ENCODE data around the gene CARNS1.

DNA sequence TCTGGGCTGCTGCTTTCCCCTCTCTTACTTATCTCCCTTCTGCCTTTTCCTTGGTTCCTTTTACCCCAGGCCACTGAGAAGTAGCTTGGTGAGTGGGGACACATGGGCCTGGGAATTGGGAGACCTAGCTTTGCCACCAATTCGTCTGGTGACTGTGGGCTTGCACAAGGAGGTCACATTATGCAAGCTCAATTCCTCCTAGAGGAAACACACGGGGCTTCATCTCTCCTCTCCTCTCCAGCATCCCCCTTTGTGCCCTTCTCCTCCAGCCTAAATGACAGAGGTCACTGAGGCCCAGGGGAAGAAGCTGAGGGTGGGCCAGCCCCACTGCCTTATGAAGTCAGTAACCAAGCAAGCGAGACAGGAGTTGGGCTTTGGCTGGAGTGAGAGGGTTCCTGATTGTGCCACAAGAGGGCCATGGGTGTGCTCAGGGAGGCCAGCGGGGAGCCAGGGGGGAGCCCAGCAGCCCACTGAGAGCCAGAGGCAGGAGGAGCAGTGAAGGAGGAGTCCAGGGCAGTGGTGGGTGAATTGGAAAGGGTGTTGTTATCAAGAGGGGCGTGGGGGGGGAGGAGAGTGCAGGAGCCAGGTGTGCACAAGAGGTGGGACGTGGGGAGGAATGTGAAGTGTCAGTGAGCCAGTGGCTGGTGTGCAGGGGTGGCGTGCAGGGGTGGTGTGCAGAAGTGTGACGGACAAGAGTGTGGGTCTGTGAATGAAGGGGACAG lies 44.1 kb upstream of the CARNS1 start:
- TF ChIP-seq, protein P1, sequence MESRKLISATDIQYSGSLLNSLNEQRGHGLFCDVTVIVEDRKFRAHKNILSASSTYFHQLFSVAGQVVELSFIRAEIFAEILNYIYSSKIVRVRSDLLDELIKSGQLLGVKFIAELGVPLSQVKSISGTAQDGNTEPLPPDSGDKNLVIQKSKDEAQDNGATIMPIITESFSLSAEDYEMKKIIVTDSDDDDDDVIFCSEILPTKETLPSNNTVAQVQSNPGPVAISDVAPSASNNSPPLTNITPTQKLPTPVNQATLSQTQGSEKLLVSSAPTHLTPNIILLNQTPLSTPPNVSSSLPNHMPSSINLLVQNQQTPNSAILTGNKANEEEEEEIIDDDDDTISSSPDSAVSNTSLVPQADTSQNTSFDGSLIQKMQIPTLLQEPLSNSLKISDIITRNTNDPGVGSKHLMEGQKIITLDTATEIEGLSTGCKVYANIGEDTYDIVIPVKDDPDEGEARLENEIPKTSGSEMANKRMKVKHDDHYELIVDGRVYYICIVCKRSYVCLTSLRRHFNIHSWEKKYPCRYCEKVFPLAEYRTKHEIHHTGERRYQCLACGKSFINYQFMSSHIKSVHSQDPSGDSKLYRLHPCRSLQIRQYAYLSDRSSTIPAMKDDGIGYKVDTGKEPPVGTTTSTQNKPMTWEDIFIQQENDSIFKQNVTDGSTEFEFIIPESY (IDR thresholded peaks at IDR 0.05; ENCODE audit: borderline replicate concordance, low read depth), result no peak
- TF ChIP-seq CHD2 (IDR thresholded peaks at IDR 0.05; ENCODE audit: low read length, partially characterized antibody), result no peak
- TF ChIP-seq, protein P2, sequence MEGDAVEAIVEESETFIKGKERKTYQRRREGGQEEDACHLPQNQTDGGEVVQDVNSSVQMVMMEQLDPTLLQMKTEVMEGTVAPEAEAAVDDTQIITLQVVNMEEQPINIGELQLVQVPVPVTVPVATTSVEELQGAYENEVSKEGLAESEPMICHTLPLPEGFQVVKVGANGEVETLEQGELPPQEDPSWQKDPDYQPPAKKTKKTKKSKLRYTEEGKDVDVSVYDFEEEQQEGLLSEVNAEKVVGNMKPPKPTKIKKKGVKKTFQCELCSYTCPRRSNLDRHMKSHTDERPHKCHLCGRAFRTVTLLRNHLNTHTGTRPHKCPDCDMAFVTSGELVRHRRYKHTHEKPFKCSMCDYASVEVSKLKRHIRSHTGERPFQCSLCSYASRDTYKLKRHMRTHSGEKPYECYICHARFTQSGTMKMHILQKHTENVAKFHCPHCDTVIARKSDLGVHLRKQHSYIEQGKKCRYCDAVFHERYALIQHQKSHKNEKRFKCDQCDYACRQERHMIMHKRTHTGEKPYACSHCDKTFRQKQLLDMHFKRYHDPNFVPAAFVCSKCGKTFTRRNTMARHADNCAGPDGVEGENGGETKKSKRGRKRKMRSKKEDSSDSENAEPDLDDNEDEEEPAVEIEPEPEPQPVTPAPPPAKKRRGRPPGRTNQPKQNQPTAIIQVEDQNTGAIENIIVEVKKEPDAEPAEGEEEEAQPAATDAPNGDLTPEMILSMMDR (IDR thresholded peaks at IDR 0.05), result peak; percentile 65
- peak; percentile 41; the same call in 1 of the 2 replicates for TF ChIP-seq SMC3 (IDR thresholded peaks at IDR 0.05; ENCODE audit: low read depth, low read length)
- TF ChIP-seq POLR2AphosphoS5 (IDR thresholded peaks at IDR 0.05; ENCODE audit: low read depth, low read length), result no peak
- TF ChIP-seq, protein P3, sequence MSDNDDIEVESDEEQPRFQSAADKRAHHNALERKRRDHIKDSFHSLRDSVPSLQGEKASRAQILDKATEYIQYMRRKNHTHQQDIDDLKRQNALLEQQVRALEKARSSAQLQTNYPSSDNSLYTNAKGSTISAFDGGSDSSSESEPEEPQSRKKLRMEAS (IDR thresholded peaks at IDR 0.05; ENCODE audit: low read depth), result no peak
- TF ChIP-seq, protein P4, sequence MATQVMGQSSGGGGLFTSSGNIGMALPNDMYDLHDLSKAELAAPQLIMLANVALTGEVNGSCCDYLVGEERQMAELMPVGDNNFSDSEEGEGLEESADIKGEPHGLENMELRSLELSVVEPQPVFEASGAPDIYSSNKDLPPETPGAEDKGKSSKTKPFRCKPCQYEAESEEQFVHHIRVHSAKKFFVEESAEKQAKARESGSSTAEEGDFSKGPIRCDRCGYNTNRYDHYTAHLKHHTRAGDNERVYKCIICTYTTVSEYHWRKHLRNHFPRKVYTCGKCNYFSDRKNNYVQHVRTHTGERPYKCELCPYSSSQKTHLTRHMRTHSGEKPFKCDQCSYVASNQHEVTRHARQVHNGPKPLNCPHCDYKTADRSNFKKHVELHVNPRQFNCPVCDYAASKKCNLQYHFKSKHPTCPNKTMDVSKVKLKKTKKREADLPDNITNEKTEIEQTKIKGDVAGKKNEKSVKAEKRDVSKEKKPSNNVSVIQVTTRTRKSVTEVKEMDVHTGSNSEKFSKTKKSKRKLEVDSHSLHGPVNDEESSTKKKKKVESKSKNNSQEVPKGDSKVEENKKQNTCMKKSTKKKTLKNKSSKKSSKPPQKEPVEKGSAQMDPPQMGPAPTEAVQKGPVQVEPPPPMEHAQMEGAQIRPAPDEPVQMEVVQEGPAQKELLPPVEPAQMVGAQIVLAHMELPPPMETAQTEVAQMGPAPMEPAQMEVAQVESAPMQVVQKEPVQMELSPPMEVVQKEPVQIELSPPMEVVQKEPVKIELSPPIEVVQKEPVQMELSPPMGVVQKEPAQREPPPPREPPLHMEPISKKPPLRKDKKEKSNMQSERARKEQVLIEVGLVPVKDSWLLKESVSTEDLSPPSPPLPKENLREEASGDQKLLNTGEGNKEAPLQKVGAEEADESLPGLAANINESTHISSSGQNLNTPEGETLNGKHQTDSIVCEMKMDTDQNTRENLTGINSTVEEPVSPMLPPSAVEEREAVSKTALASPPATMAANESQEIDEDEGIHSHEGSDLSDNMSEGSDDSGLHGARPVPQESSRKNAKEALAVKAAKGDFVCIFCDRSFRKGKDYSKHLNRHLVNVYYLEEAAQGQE (IDR thresholded peaks at IDR 0.05; ENCODE audit: low read depth, low read length), result no peak
